ENCODE measurements around the gene SPANXN5. TPM values are rescaled to one million over a fixed set of nuclear protein-coding genes. Genes with fewer than 3 reads are reported as not detected.
"Not testable (repeated sequence)": the region's sequence is repeated elsewhere in the genome, so short reads cannot be mapped to it uniquely, and the experiment has no call there.

The SPANXN5 gene
- total RNA-seq, 2 experiments from 2014 or later, result not detected

DNA sequence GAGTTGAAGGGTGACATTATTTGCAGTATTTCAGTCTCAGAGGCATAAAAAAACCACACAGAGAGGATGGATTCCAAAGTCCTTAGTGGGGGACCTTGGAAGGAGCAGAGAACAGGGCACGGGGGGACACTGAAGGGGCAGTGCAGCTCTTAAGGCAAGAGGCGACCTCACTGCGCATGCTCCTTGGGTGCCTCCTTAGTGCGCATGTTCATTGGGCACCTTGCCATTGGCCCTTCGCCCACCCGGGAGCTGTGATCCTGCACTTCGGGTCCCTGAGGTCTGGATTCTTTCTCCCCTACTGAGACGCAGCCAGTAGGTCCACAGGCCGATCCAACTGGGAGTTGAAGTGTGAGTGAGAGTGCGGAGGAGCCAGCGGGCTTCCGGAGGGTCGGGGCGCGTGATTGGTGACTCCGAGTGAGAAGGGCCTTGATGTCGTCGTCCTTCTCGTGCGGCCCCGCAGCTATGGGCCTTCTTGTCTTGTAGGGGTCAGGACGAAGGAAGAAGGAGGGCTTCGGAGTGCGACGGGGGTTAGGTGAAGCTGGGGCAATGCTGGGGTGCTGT lies 13.9 kb upstream of the SPANXN5 start, which contains the start of gene XAGE5:
TSS of gene XAGE5 (plus strand) at position 223 of the 561 bp plus-strand sequence. CDS start 1,280 bp downstream, outside the sequence.
- no peaks in the 10 kb centered on the region for H3K4me1 ChIP-seq (ENCODE audit: insufficient read depth, low read length, poor library complexity, severe bottlenecking)
- BruUV-seq (replicated peaks), result no TSS peak
- no peak within 1 kb of the TSS for H3K27ac ChIP-seq (ENCODE audit: low read depth, low read length, poor library complexity, severe bottlenecking)
- no peak within 1 kb of the TSS for H3K4me2 ChIP-seq (ENCODE audit: low read length)
- H4K20me1 ChIP-seq (ENCODE audit: insufficient read depth, low read length), result no peaks in the 10 kb centered on the region
- H3K9me3 ChIP-seq (ENCODE audit: low read length), result no peaks in the 10 kb centered on the region
- CTCF ChIA-PET (ENCODE audit: unreplicated experiment), result no interaction called here
- H3K9me2 ChIP-seq (ENCODE audit: insufficient read depth, low read length), result no peaks in the 10 kb centered on the region
- no peak for DNase-seq (ENCODE audit: low spot score)
- no peak for TF ChIP-seq EZH2phosphoT487 (IDR thresholded peaks at IDR 0.05; ENCODE audit: borderline replicate concordance, low read depth, low read length)
- TF ChIP-seq, protein P1, sequence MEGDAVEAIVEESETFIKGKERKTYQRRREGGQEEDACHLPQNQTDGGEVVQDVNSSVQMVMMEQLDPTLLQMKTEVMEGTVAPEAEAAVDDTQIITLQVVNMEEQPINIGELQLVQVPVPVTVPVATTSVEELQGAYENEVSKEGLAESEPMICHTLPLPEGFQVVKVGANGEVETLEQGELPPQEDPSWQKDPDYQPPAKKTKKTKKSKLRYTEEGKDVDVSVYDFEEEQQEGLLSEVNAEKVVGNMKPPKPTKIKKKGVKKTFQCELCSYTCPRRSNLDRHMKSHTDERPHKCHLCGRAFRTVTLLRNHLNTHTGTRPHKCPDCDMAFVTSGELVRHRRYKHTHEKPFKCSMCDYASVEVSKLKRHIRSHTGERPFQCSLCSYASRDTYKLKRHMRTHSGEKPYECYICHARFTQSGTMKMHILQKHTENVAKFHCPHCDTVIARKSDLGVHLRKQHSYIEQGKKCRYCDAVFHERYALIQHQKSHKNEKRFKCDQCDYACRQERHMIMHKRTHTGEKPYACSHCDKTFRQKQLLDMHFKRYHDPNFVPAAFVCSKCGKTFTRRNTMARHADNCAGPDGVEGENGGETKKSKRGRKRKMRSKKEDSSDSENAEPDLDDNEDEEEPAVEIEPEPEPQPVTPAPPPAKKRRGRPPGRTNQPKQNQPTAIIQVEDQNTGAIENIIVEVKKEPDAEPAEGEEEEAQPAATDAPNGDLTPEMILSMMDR (conservative IDR thresholded peaks at IDR 0.05; ENCODE audit: low read length), result no peak
- POLR2A ChIA-PET, result no interaction called here
- intact Hi-C loops (cut with micrococcal nuclease; ENCODE audit: unreplicated experiment), result no loop called here
- H3K4me3 ChIP-seq (ENCODE audit: low read depth, low read length, poor library complexity, severe bottlenecking), result no peak within 1 kb of the TSS
- no peak within 1 kb of the TSS for H2AFZ ChIP-seq (ENCODE audit: low read length)
- H3K79me2 ChIP-seq (ENCODE audit: insufficient read depth, low read depth, low read length), result no peaks in the 10 kb centered on the region
- H3K36me3 ChIP-seq (ENCODE audit: insufficient read depth, low read length), result no peaks in the 10 kb centered on the region

DNA sequence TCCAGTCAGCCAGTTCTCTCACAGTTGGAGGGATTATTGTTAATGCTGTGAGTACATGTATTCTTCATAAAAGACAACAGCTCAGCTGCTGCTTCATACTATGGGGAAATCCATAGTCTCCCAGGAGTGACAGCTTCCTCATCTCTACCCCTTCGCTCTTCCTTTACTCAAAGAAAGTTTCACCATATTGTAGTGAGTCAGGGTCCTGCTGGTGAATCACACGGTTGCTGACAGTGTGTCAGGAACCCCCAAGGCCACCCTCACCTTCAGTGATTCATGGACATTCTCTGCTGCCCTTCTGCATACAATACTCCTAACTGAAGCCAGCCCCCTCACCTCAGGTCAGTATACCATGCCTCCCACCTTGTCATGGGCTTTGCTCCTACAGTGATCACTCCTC lies 7.6 kb upstream of the SPANXN5 start:
- intact Hi-C loops (cut with micrococcal nuclease; ENCODE audit: unreplicated experiment); H3K4me2 ChIP-seq (ENCODE audit: low read length); DNase-seq (ENCODE audit: low spot score); H3K9me2 ChIP-seq (ENCODE audit: insufficient read depth, low read length); H3K27ac ChIP-seq (ENCODE audit: low read depth, low read length, poor library complexity, severe bottlenecking); H2AFZ ChIP-seq (ENCODE audit: low read length); H4K20me1 ChIP-seq (ENCODE audit: insufficient read depth, low read length); H3K36me3 ChIP-seq (ENCODE audit: insufficient read depth, low read length); BruUV-seq (replicated peaks); H3K4me3 ChIP-seq (ENCODE audit: low read depth, low read length, poor library complexity, severe bottlenecking); CTCF ChIA-PET (ENCODE audit: unreplicated experiment); H3K4me1 ChIP-seq (ENCODE audit: insufficient read depth, low read length, poor library complexity, severe bottlenecking); POLR2A ChIA-PET; H3K9me3 ChIP-seq (ENCODE audit: low read length); H3K79me2 ChIP-seq (ENCODE audit: insufficient read depth, low read depth, low read length): not testable (repeated sequence)

DNA sequence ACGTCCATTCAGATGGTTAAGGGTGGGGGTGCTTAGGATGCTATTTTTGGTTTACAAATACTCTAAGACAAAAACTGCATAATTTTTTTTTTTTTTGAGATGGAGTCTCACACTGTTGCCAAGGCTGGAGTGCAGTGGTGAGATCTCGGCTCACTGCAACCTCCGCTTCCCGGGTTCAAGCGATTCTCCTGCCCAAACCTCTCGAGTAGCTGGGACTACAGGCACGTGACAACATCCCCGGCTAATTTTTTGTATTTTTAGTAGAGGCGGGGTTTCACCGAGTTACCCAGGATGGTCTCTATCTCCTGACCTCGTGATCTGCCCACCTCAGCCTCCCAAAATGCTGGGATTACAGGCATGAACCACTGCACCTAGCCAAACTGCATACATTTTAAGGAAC lies 23.7 kb downstream of the SPANXN5 start:
- DNase-seq (ENCODE audit: low spot score); H4K20me1 ChIP-seq (ENCODE audit: insufficient read depth, low read length); H3K9me3 ChIP-seq (ENCODE audit: low read length); H3K9me2 ChIP-seq (ENCODE audit: insufficient read depth, low read length); intact Hi-C loops (cut with micrococcal nuclease; ENCODE audit: unreplicated experiment); H3K4me1 ChIP-seq (ENCODE audit: insufficient read depth, low read length, poor library complexity, severe bottlenecking); H3K79me2 ChIP-seq (ENCODE audit: insufficient read depth, low read depth, low read length); H3K4me3 ChIP-seq (ENCODE audit: low read depth, low read length, poor library complexity, severe bottlenecking); H3K36me3 ChIP-seq (ENCODE audit: insufficient read depth, low read length); BruUV-seq (replicated peaks); H2AFZ ChIP-seq (ENCODE audit: low read length); H3K27ac ChIP-seq (ENCODE audit: low read depth, low read length, poor library complexity, severe bottlenecking); POLR2A ChIA-PET; H3K4me2 ChIP-seq (ENCODE audit: low read length); CTCF ChIA-PET (ENCODE audit: unreplicated experiment): not testable (repeated sequence)

DNA sequence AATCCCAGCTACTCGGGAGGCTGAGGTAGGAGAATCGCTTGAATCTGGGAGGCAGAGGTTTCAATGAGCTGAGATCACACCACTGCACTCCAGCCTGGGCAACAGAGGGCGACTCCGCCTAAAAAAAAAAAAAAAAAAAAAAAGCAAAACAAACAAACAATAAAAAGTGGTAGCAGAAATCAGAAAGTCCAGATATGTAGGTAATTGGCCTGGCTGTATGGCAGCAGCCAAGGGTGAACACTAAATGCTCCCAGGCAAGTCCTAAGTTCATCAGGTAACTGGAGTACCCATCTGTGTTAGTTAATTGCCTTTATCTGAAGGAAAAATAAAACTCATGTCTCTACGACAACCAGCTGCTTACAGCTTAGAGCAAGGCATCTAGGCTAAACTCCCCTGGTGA lies 31.2 kb downstream of the SPANXN5 start:
- H4K20me1 ChIP-seq (ENCODE audit: insufficient read depth, low read length); H3K4me1 ChIP-seq (ENCODE audit: insufficient read depth, low read length, poor library complexity, severe bottlenecking); BruUV-seq (replicated peaks); H3K36me3 ChIP-seq (ENCODE audit: insufficient read depth, low read length); intact Hi-C loops (cut with micrococcal nuclease; ENCODE audit: unreplicated experiment); POLR2A ChIA-PET; H3K9me3 ChIP-seq (ENCODE audit: low read length); H2AFZ ChIP-seq (ENCODE audit: low read length); H3K27ac ChIP-seq (ENCODE audit: low read depth, low read length, poor library complexity, severe bottlenecking); CTCF ChIA-PET (ENCODE audit: unreplicated experiment); H3K4me2 ChIP-seq (ENCODE audit: low read length); H3K79me2 ChIP-seq (ENCODE audit: insufficient read depth, low read depth, low read length); H3K9me2 ChIP-seq (ENCODE audit: insufficient read depth, low read length); DNase-seq (ENCODE audit: low spot score); H3K4me3 ChIP-seq (ENCODE audit: low read depth, low read length, poor library complexity, severe bottlenecking): not testable (repeated sequence)

DNA sequence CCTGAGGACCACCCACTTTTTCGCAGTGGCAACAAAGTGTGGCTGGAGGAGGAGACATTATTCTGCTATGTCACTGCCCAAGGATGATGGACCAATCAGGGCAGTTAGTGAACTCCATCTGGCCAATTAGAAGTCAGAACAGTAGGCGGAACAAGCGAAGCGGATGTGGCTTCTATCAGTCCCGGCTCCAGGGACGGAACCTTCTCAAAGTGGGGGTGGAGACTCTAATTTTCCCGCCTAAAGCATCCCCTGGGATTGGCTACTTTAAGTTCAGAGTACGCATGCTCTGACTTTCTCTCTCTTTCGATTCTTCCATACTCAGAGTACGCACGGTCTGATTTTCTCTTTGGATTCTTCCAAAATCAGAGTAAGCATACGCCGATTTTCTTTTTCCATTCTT lies 46.3 kb downstream of the SPANXN5 start, which contains the start of gene SSX2B:
TSS of gene SSX2B (plus strand) at position 301 of the 400 bp plus-strand sequence. CDS start 1,429 bp downstream, outside the sequence.
- POLR2A ChIA-PET; H2AFZ ChIP-seq (ENCODE audit: low read length); H4K20me1 ChIP-seq (ENCODE audit: insufficient read depth, low read length); BruUV-seq (replicated peaks); H3K9me3 ChIP-seq (ENCODE audit: low read length); H3K4me1 ChIP-seq (ENCODE audit: insufficient read depth, low read length, poor library complexity, severe bottlenecking); H3K27ac ChIP-seq (ENCODE audit: low read depth, low read length, poor library complexity, severe bottlenecking); intact Hi-C loops (cut with micrococcal nuclease; ENCODE audit: unreplicated experiment); H3K4me2 ChIP-seq (ENCODE audit: low read length); DNase-seq (ENCODE audit: low spot score); H3K79me2 ChIP-seq (ENCODE audit: insufficient read depth, low read depth, low read length); H3K4me3 ChIP-seq (ENCODE audit: low read depth, low read length, poor library complexity, severe bottlenecking); H3K9me2 ChIP-seq (ENCODE audit: insufficient read depth, low read length); CTCF ChIA-PET (ENCODE audit: unreplicated experiment); H3K36me3 ChIP-seq (ENCODE audit: insufficient read depth, low read length): not testable (repeated sequence)
